Right lobe of liver (tissue), 4 donors: ENCODE data around the gene TSKU.

Experiments used
- CTCF ChIP-seq, 4 donors: fragments of 200-600 bp in 3 of 4; fragments of 450-650 bp in 1 of 4; IDR thresholded peaks; one replicate each; pipeline versions ENCODE4 v1.5.1 to v1.8.0; 2016 to 2022; ENCODE audit warnings: antibody characterized with exemption in 4 of 4, mild to moderate bottlenecking in 2 of 4
- POLR2A ChIP-seq: fragments of 450-650 bp; IDR thresholded peaks from one replicate; pipeline ENCODE4 v1.6.1; 2017; ENCODE audit warnings: antibody characterized with exemption, mild to moderate bottlenecking
- donor health status: DM: no; HTN: no; CAD: no.
- donor health status: DM: no; HTN: no; CAD: no.
- donor health status: DM: no; HTN: yes; CAD: no.

GRCh38 chr11:76795290-76795935 is 12.3 kb downstream of the TSKU start:
- TF ChIP-seq POLR2A (no peak), CTCF (IDR thresholded peaks at IDR 0.05) (no peak)
